ENCODE measurements around the gene IQCE.

Gene IQCE

DNA sequence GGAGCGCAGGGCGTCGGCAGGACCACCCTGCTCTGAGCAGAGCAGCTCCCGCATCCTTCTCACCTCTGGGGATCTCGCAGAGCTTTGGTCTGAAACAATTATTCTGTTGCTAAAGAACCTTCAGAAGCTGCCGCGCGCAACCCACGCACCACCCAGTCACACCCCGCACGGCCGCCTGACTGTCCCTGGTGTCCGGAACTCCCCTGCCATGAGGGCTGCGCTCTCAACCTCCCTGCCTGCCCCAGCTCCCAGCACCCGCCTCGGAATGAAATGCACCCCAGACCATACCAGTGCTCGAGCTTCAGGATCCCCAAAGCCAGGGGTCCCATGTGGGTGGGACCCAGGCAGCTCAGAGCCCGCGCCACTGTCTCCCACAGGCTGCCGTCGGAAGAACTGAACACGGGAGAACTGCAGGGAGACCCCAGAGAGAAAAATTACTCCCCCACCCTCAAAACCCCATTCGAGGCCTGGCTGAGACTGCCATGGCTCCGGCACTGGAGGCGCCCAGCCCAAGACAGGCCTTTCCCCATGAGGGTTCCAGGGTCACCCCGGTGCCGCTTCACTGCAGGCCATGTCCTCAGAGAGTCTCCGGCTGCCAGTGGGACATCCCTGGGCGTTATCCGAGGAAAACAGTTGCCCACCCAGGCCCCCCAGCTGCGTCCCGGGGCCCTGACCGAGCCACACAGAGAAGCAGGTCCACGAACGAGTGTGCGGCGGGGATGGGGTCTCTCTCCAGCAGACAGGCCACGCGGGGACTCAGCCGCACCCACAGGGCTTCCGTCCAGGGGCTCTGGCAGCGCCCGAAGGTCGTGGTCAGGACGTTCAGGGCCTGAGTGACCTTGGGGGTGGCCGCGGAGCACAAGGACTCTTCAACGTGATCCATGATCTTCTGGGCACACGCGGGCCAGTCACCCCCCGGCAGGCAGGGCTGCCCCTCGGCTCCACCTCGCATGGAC lies 15.6 kb upstream of the IQCE start:
- DNase-seq (ENCODE audit: low spot score in 2 of 2) (no peak), ATAC-seq (replicated peaks; ENCODE audit: extremely low read depth, poor library complexity, severe bottlenecking) (no peak)
- H3K27ac Mint-ChIP-seq (ENCODE audit: low read depth): peak overlapping the region; percentile 62
- no peak overlapping the region for H3K4me3 Mint-ChIP-seq
- H3K4me1 Mint-ChIP-seq: peaks cover 4% of the 10 kb centered on the region
- H3K36me3 Mint-ChIP-seq (ENCODE audit: insufficient read depth): peaks cover 35% of the 10 kb centered on the region
- H3K27me3 Mint-ChIP-seq: no peaks in the 10 kb centered on the region
- no peaks in the 10 kb centered on the region for H3K9me3 Mint-ChIP-seq

DNA sequence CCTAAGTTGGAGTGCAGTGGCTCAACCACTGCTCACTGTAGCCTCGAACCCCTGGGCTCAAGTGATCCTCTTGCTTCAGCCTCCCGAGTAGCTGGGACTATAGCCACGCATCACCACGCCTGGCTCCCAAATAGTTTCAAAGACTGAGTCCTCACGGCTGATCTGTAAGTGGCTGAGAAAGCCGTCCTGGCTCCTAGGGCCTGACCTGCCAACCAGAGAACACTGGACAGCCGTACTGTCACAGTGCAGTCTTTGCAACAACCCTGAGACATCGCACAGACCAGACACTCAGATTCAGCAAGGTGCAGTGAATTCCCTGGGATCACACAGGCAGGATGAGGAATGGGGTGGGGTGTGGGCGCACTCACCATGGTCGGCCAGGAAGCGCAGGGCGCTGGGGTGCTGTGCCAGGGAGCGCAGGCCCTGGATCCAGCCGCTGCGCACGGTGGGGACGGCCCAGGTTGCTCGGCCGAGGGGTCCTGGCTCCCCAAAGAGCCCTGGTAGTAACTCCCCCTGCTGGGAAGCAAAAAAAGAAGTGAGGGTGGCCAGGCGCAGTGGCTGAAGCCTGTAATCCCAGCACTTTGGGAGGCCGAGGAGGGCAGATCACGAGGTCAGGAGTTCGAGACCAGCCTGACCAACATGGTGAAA lies 14.1 kb upstream of the IQCE start:
- Mint-ChIP-seq H3K27me3 (no peaks in the 10 kb centered on the region), H3K4me3 (no peak overlapping the region), H3K36me3 (ENCODE audit: insufficient read depth) (peaks cover 41% of the 10 kb centered on the region), H3K9me3 (no peaks in the 10 kb centered on the region), H3K27ac (ENCODE audit: low read depth) (no peak overlapping the region), H3K4me1 (peaks cover 12% of the 10 kb centered on the region)
- ATAC-seq (replicated peaks; ENCODE audit: extremely low read depth, poor library complexity, severe bottlenecking) (no peak), DNase-seq (ENCODE audit: low spot score in 2 of 2) (no peak)

GRCh38 chr7:2545746-2546425 lies 12.9 kb upstream of the IQCE start:
- Mint-ChIP-seq H3K27me3 (no peaks in the 10 kb centered on the region), H3K27ac (ENCODE audit: low read depth) (no peak overlapping the region), H3K9me3 (no peaks in the 10 kb centered on the region), H3K36me3 (ENCODE audit: insufficient read depth) (peaks cover 48% of the 10 kb centered on the region), H3K4me1 (peaks cover 18% of the 10 kb centered on the region), H3K4me3 (no peak overlapping the region)
- no peak for DNase-seq (ENCODE audit: low spot score in 2 of 2)
- no peak for ATAC-seq (replicated peaks; ENCODE audit: extremely low read depth, poor library complexity, severe bottlenecking)

GRCh38 chr7:2546776-2547586 lies 11.8 kb upstream of the IQCE start:
- ATAC-seq (replicated peaks; ENCODE audit: extremely low read depth, poor library complexity, severe bottlenecking) (no peak), DNase-seq (ENCODE audit: low spot score in 2 of 2) (no peak)
- no peak overlapping the region for H3K27ac Mint-ChIP-seq (ENCODE audit: low read depth)
- H3K9me3 Mint-ChIP-seq: no peaks in the 10 kb centered on the region
- H3K4me1 Mint-ChIP-seq: peaks cover 18% of the 10 kb centered on the region
- no peaks in the 10 kb centered on the region for H3K27me3 Mint-ChIP-seq
- peaks cover 50% of the 10 kb centered on the region for H3K36me3 Mint-ChIP-seq (ENCODE audit: insufficient read depth)
- H3K4me3 Mint-ChIP-seq: no peak overlapping the region

DNA sequence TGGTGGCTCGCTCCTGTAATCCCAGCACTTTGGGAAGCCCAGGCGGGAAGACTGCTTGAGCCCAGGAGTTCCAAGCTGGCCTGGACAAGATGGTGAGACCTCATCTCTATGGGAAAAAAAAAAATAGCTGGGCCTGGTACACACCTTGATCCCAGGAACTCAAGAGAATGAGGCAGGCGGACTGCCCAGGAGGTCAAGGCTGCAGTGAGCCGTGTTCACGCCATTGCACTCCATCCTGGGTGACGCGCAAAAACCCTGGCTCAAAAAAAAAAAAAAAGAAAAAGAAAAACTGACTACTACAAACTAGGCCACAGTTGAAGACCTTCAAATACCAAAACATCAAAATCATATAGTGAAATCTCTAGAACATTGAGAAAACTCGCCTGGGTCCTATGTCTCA lies 7.4 kb upstream of the IQCE start:
- DNase-seq (ENCODE audit: low spot score in 2 of 2) (no peak), ATAC-seq (replicated peaks; ENCODE audit: extremely low read depth, poor library complexity, severe bottlenecking) (no peak)
- Mint-ChIP-seq H3K4me3 (no peak overlapping the region), H3K27me3 (no peaks in the 10 kb centered on the region), H3K9me3 (no peaks in the 10 kb centered on the region), H3K4me1 (peaks cover 36% of the 10 kb centered on the region), H3K27ac (ENCODE audit: low read depth) (no peak overlapping the region), H3K36me3 (ENCODE audit: insufficient read depth) (peaks cover 36% of the 10 kb centered on the region)

- DNase-seq (ENCODE audit: low spot score in 2 of 2): no peak
- H3K27me3 Mint-ChIP-seq: no peaks in the 10 kb centered on the region
- H3K27ac Mint-ChIP-seq (ENCODE audit: low read depth): no peak overlapping the region
- peak overlapping the region; percentile 89 for H3K4me3 Mint-ChIP-seq
- no peak for ATAC-seq (replicated peaks; ENCODE audit: extremely low read depth, poor library complexity, severe bottlenecking)
- H3K9me3 Mint-ChIP-seq: no peaks in the 10 kb centered on the region
- H3K36me3 Mint-ChIP-seq (ENCODE audit: insufficient read depth): peaks cover 29% of the 10 kb centered on the region
- H3K4me1 Mint-ChIP-seq: peaks cover 34% of the 10 kb centered on the region
Measured at GRCh38 chr7:2553108-2553507, 5.7 kb upstream of the IQCE start.

GRCh38 chr7:2553831-2554581 lies 4.8 kb upstream of the IQCE start:
- ATAC-seq (replicated peaks; ENCODE audit: extremely low read depth, poor library complexity, severe bottlenecking): no peak
- H3K27me3 Mint-ChIP-seq: no peaks in the 10 kb centered on the region
- H3K9me3 Mint-ChIP-seq: no peaks in the 10 kb centered on the region
- peak overlapping the region; percentile 89 for H3K4me3 Mint-ChIP-seq
- H3K36me3 Mint-ChIP-seq (ENCODE audit: insufficient read depth): peaks cover 25% of the 10 kb centered on the region
- H3K4me1 Mint-ChIP-seq: peaks cover 31% of the 10 kb centered on the region
- DNase-seq (ENCODE audit: low spot score in 2 of 2): no peak
- peak overlapping the region; percentile 85 for H3K27ac Mint-ChIP-seq (ENCODE audit: low read depth)

DNA sequence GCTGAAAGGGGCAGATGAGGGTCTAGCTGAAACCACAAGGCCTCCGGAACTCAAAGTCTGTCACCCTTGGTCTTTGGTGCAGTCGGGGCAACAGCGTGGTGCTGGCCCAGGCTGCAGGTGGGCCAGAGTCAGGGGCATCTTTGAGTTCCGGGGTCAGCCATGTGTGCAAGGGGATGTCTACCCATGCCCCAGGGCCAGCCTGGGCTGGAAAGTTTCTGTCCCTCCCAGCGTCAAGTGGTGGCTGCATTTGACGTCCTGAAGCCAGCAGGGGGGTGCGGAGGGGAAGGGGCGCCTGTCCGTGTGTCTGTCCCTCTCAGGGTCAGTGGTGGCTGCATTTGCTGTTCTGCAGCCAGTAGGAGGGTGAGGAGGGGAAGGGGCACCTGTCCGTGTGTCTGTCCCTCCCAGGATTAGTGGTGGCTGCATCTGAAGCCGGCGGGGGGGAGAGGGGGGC lies 4.1 kb upstream of the IQCE start:
- Mint-ChIP-seq H3K4me3 (peak overlapping the region; percentile 89), H3K36me3 (ENCODE audit: insufficient read depth) (peaks cover 22% of the 10 kb centered on the region), H3K4me1 (peaks cover 24% of the 10 kb centered on the region), H3K27ac (ENCODE audit: low read depth) (peak overlapping the region; percentile 85), H3K27me3 (no peaks in the 10 kb centered on the region), H3K9me3 (no peaks in the 10 kb centered on the region)
- DNase-seq (ENCODE audit: low spot score in 2 of 2) (no peak), ATAC-seq (replicated peaks; ENCODE audit: extremely low read depth, poor library complexity, severe bottlenecking) (no peak)

- ATAC-seq (replicated peaks; ENCODE audit: extremely low read depth, poor library complexity, severe bottlenecking) (peak; percentile 87), DNase-seq (ENCODE audit: low spot score in 2 of 2) (peak; percentile 86 to 89)
- Mint-ChIP-seq H3K4me3 (peak within 1 kb of the TSS; percentile 89), H3K27ac (ENCODE audit: low read depth) (peak within 1 kb of the TSS; percentile 85), H3K9me3 (no peaks in the 10 kb centered on the region), H3K4me1 (peaks cover 28% of the 10 kb centered on the region), H3K36me3 (ENCODE audit: insufficient read depth) (peaks cover 19% of the 10 kb centered on the region), H3K27me3 (no peaks in the 10 kb centered on the region)
Measured at GRCh38 chr7:2555121-2556052, 3.4 kb upstream of the IQCE start, which contains the start of gene BRAT1. Gene BRAT1 (minus strand): TSS chr7:2555524. CDS start chr7:2554431, 1,093 bp downstream.

DNA sequence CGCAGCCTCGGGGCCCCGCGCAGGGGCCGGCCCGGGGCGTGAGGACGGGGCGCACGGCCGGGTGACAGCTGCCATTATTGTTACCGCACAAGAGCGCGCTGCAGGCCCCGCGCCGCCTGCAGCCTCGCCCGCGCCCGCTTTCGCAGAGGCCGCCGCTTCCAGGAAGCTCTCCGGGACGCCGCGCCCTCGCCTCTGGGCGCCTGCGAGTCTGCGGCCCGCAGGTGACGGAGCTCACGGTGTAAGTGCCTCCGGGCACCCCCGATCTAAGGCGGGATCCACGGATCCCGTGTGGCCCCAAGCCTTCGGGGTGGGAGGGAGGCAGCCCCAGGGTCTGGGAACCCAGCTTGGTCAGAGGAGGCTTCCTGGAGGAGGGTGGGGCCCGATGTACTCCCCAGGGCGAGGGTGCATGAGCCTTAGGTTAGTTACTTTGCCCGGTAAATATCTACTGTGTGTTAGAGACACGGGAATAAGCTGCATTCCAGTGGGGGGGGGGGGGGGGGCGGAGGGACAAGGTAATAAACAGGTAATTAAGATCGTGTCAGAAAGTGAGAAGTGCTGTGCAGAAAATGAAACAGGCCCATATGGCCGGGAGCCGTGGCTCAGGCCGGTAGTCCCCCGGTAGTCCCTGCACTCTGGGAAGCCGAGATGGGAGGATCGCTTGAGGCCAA lies 638 bp downstream of the IQCE start:
- H3K27me3 Mint-ChIP-seq: no peaks in the 10 kb centered on the region
- DNase-seq (ENCODE audit: low spot score in 2 of 2) (no peak), ATAC-seq (replicated peaks; ENCODE audit: extremely low read depth, poor library complexity, severe bottlenecking) (no peak)
- peaks cover 9% of the 10 kb centered on the region for H3K4me1 Mint-ChIP-seq
- peaks cover 11% of the 10 kb centered on the region for H3K36me3 Mint-ChIP-seq (ENCODE audit: insufficient read depth)
- peak overlapping the region; percentile 29 for H3K27ac Mint-ChIP-seq (ENCODE audit: low read depth)
- peak overlapping the region; percentile 70 for H3K4me3 Mint-ChIP-seq
- no peaks in the 10 kb centered on the region for H3K9me3 Mint-ChIP-seq

Measured in central memory CD8-positive, alpha-beta T cell (primary cell).